DMS114 treated with DMSO at 0.1 percent for 48 hours (cell line): Measurements from ENCODE around the gene TRIM40.

ENCODE experiments used
- DNase-seq: peaks from one replicate; lab custom pipeline; 2025; ENCODE audit not compliant: unreplicated experiment; lab: John Stamatoyannopoulos, UW

Gene TRIM40

DNA sequence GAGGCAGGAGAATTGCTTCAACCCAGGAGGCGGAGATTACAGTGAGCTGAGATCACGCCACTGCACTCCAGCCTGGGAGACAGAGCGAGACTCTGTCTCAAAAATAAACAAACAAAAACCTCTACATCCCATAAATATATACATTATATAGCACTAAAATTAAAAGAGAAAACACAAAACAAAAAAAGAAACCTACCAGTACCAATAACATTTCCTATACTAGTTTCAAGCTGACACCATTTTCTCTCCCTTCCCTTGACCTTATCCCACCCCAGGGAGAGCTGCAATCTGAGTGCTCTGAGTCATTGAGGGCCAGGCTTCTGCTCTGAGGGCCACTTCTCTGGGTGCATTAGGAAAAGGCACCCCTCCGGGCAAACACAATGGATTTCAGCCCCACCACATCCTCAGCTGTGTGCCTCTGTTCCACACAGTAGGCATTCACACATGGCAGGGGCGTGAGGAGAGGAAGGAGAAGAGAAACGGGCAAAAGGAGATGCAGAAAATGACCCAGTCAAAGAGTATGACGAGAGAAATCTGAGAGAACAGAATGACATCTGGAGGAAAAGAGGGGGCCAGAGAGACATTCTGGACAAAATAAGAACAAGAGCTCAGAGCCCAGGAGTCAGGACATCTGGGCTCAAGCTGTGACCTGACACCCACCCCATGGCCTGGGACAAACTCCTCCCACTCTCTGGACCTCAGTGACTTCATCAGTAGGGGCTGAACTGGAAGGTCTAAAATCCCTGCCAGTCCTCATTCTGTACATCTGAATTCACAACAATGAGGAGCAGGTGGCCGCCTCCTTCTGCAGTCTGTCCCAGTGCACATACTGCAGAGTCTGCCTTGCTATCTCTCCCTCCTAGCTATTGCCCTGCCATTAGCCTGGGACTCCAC, 59.1 kb downstream of the TRIM40 start:
- no peak for DNase-seq

GRCh38 chr6:30195951-30196350, 60.0 kb downstream of the TRIM40 start:
- DNase-seq = no peak

GRCh38 chr6:30196376-30196775, 60.4 kb downstream of the TRIM40 start:
- DNase-seq = no peak
